Measurements from ENCODE around the gene ACOX3.

GRCh38 chr4:8332038-8332857 is 108.3 kb downstream of the ACOX3 start:
- no peak for TF ChIP-seq CTCF (IDR thresholded peaks at IDR 0.05)
- TF ChIP-seq POLR2A (IDR thresholded peaks at IDR 0.05): no peak
- TF ChIP-seq POLR2AphosphoS5 (IDR thresholded peaks at IDR 0.05): no peak
- TF ChIP-seq EP300 (IDR thresholded peaks at IDR 0.05): no peak

Measured in stomach (tissue), 4 donors.